ENCODE results near the gene HCRT. TPM values are rescaled to one million over a fixed set of nuclear protein-coding genes. Genes with fewer than 3 reads are reported as not detected.
A peak's percentile ranks its signal among the peaks of the same experiment; 100 is the strongest.

The HCRT gene
- total RNA-seq, 2 experiments from 2014 or later: not detected

DNA sequence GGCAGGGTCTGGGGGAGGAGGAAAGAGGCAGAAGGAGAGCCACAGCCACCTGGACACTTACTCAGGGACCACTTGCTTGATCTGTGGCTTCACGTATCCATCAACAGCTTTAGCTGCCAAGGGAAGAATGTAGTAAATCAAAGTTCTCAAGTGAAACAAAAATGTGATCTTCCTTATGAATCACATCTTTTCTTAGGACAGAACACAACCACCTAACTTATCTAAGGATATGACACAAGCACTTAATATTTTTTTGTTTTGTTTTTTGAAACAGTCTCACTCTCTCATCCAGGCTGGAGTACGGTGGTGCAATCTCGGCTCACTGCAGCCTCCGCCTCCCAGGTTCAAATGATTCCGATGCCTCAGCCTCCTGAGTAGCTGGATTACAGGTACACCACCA is 17.4 kb upstream of the HCRT start:
- no peaks in the 10 kb centered on the region for H3K27me3 Mint-ChIP-seq
- no peak overlapping the region for H3K4me3 Mint-ChIP-seq
- ATAC-seq (no peak), DNase-seq (no peak)
- intact Hi-C loops (cut with micrococcal nuclease): no loop called here
- no peaks in the 10 kb centered on the region for H3K9me3 Mint-ChIP-seq
- H3K4me1 Mint-ChIP-seq (ENCODE audit: low read depth): no peaks in the 10 kb centered on the region
- TF ChIP-seq, protein P1, sequence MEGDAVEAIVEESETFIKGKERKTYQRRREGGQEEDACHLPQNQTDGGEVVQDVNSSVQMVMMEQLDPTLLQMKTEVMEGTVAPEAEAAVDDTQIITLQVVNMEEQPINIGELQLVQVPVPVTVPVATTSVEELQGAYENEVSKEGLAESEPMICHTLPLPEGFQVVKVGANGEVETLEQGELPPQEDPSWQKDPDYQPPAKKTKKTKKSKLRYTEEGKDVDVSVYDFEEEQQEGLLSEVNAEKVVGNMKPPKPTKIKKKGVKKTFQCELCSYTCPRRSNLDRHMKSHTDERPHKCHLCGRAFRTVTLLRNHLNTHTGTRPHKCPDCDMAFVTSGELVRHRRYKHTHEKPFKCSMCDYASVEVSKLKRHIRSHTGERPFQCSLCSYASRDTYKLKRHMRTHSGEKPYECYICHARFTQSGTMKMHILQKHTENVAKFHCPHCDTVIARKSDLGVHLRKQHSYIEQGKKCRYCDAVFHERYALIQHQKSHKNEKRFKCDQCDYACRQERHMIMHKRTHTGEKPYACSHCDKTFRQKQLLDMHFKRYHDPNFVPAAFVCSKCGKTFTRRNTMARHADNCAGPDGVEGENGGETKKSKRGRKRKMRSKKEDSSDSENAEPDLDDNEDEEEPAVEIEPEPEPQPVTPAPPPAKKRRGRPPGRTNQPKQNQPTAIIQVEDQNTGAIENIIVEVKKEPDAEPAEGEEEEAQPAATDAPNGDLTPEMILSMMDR (IDR thresholded peaks at IDR 0.05): no peak
- ChIA-PET CTCF (interaction anchor here (1.0 kb wide), 1 partner anchor 19 kb away, joined by 3 read pairs; no protein-coding TSS in a partner anchor), POLR2A (interaction anchor here (1.2 to 1.3 kb wide), 2 partner anchors 27 to 82 kb away, joined by 4 read pairs; partner anchors contain the start of gene KAT2A)
- no peak overlapping the region for H3K27ac Mint-ChIP-seq
- peaks cover 25% of the 10 kb centered on the region for H3K36me3 Mint-ChIP-seq (ENCODE audit: low read depth)

DNA sequence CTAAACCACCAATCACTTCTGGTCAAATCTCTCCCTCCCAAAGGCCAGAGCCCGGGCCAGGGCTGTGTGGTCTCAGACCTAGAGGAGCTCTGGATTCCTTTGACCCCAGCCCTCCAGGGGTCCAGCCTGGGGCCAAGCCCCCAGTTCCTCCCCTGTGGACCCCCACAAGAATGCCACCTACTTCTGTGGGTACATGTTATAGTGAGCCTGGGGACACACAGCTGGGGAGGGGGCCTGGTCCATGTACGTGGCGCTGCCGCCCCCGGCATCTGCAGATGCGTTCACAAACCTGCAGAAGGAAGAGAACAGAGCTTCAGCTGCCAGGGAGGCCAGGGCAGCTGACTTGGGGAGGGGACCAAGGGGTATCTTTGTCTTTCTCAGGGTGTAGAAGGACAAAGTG is 16.9 kb upstream of the HCRT start:
- ChIA-PET CTCF (interaction anchor here (1.1 kb wide), 1 partner anchor 79 kb away, joined by 3 read pairs; no protein-coding TSS in a partner anchor), POLR2A (interaction anchor here (1.2 to 1.3 kb wide), 2 partner anchors 28 to 81 kb away, joined by 4 read pairs; partner anchors contain the start of gene KAT2A)
- Mint-ChIP-seq H3K4me1 (ENCODE audit: low read depth) (no peaks in the 10 kb centered on the region), H3K27ac (peak overlapping the region; percentile 30), H3K4me3 (no peak overlapping the region), H3K36me3 (ENCODE audit: low read depth) (peaks cover 21% of the 10 kb centered on the region), H3K9me3 (no peaks in the 10 kb centered on the region), H3K27me3 (no peaks in the 10 kb centered on the region)
- intact Hi-C loops (cut with micrococcal nuclease): no loop called here
- DNase-seq (no peak), ATAC-seq (no peak)
- TF ChIP-seq, protein P1 (IDR thresholded peaks at IDR 0.05): no peak

DNA sequence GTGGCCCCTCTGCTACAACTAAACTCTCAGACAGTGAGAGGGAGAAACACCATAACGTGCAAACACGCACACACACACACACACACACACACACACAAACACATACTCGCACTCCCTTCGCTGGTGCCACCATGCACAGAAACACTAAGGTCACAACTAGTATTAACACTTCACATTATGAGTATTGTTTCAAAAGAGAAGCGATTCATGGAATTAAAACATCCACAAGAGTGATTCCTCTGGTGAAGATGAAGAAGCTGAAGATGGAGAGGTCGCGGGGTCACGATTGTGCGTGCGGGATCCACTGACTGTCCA is 16.2 kb upstream of the HCRT start:
- H3K4me3 Mint-ChIP-seq: no peak overlapping the region
- peaks cover 20% of the 10 kb centered on the region for H3K36me3 Mint-ChIP-seq (ENCODE audit: low read depth)
- ChIA-PET POLR2A (interaction anchor here (0.9 to 1.2 kb wide), 2 partner anchors 20 to 28 kb away, joined by 3 to 4 read pairs; partner anchors contain the start of gene KCNH4), CTCF (interaction anchor here (1.1 kb wide), 1 partner anchor 80 kb away, joined by 3 read pairs; no protein-coding TSS in a partner anchor)
- H3K4me1 Mint-ChIP-seq (ENCODE audit: low read depth): no peaks in the 10 kb centered on the region
- TF ChIP-seq, protein P1 (IDR thresholded peaks at IDR 0.05): no peak
- H3K27me3 Mint-ChIP-seq: no peaks in the 10 kb centered on the region
- no peak for DNase-seq
- H3K27ac Mint-ChIP-seq: no peak overlapping the region
- H3K9me3 Mint-ChIP-seq: no peaks in the 10 kb centered on the region
- intact Hi-C loops (cut with micrococcal nuclease): no loop called here
- ATAC-seq: no peak

DNA sequence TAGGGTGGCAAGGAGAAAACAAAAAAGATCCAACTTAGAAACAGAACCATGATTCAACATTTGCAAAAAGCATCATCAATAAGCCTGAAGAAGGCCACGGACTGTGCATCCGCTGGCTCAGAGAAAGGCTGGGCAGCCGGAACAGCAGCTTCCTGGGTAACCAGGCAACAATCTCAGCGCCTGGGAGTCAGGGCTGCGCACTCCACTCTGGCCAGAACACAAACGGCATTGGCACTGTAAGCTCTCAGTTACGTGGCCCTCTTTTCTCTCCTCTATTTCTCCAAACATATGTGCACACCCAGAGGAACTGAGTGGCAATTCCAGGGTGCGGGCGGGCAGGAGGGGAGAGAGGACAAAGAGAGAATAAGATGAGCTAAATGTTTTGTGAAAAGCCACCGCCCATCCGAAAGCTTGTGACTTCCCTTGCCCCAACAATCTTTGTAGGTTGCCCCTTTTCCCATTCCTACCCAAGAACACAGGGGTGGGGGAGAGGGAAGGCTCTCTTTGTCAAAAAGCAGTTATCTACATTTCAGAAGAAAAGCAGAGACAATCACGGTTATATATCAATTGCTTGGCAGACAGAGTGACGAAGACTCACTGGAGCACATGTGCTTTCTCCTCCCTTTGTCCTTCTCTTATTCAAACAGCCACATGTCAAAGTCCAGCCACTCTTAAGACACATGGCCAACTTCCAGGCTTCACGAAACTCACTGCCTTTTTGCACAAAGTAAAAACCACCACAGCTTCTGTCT is 15.6 kb upstream of the HCRT start:
- CTCF ChIA-PET: interaction anchor here (1.1 to 1.5 kb wide), 2 partner anchors 80 to 121 kb away, joined by 3 read pairs; no protein-coding TSS in a partner anchor
- Mint-ChIP-seq H3K36me3 (ENCODE audit: low read depth) (peaks cover 20% of the 10 kb centered on the region), H3K4me3 (no peak overlapping the region), H3K27me3 (no peaks in the 10 kb centered on the region), H3K4me1 (ENCODE audit: low read depth) (no peaks in the 10 kb centered on the region), H3K27ac (peak overlapping the region; percentile 46), H3K9me3 (no peaks in the 10 kb centered on the region)
- no peak for DNase-seq
- TF ChIP-seq, protein P1 (IDR thresholded peaks at IDR 0.05): no peak
- POLR2A ChIA-PET: interaction anchor here (0.9 kb wide), 1 partner anchor 20 kb away, joined by 3 read pairs; the partner anchor contains the start of gene KCNH4
- no peak for ATAC-seq
- intact Hi-C loops (cut with micrococcal nuclease): no loop called here

DNA sequence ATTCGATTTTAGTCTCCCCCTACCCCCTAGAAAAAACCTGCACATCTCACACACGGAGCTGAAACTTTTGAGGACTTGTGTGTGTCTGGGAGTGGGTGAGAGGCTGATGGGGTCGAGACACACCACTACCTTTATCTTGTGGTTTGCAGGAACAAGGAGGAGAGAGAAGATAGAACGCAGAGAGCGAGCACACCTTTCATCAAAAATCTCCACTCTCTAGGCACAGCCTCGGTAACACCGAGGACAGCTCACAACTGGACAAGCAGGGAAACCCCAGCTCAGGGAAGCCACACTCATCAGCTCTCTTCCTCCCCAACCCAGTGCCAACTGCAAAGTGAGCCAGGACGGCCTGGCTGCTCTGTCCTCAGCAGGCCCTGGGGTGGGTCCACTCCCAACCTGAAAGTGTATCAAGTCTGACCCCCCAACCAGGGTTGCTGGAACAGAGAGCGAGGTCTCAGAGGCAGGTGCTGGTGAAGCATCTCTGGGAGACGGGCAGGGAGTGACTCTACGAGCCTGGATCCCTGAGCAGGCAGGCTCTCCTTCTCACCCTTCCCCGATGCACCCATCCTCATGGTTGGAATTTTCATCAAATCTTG is 14.3 kb upstream of the HCRT start:
- POLR2A ChIA-PET: no interaction called here
- no peak overlapping the region for H3K4me3 Mint-ChIP-seq
- H3K27ac Mint-ChIP-seq: peak overlapping the region; percentile 43
- DNase-seq: no peak
- no peaks in the 10 kb centered on the region for H3K27me3 Mint-ChIP-seq
- CTCF ChIA-PET: interaction anchor here (1.3 to 1.5 kb wide), 3 partner anchors 23 to 123 kb away, joined by 3 to 4 read pairs (median 3); no protein-coding TSS in a partner anchor
- intact Hi-C loops (cut with micrococcal nuclease): no loop called here
- H3K9me3 Mint-ChIP-seq: no peaks in the 10 kb centered on the region
- no peak for ATAC-seq
- H3K4me1 Mint-ChIP-seq (ENCODE audit: low read depth): peaks cover 2% of the 10 kb centered on the region
- peaks cover 15% of the 10 kb centered on the region for H3K36me3 Mint-ChIP-seq (ENCODE audit: low read depth)
- TF ChIP-seq, protein P1 (IDR thresholded peaks at IDR 0.05): no peak

All from activated CD8-positive, alpha-beta T cell treated with anti-CD3 and anti-CD28 coated beads for 36 hours (primary cell).